H9 (cell line): ENCODE measurements around the gene SLC12A6. TPM values are rescaled to one million over a fixed set of nuclear protein-coding genes. Genes with fewer than 3 reads are reported as not detected.
A peak's percentile ranks its signal among the peaks of the same experiment; 100 is the strongest.

Source experiments
- DNase-seq: peaks from one replicate; pipeline ENCODE4 v3.0.0-alpha.2; 2017
- H2AFZ ChIP-seq: one replicate; pipeline ENCODE4 v1.6.1; 2013; ENCODE audit warnings: mild to moderate bottlenecking, low read length, control low read depth, moderate library complexity
- H2AK5ac ChIP-seq: 2 replicates; pipeline ENCODE4 v1.6.1; 2013; ENCODE audit warnings: low read length, control low read depth, mixed read lengths; ENCODE audit not compliant: insufficient read length
- H2BK120ac ChIP-seq: one replicate; pipeline ENCODE4 v1.6.1; 2013; ENCODE audit warnings: low read depth, mild to moderate bottlenecking, low read length, control low read depth, inconsistent platforms; ENCODE audit not compliant: poor library complexity, severe bottlenecking
- H2BK12ac ChIP-seq: 2 replicates; pipeline ENCODE4 v1.6.1; 2013; ENCODE audit warnings: low read length, control low read depth, mixed read lengths, low read depth; ENCODE audit not compliant: insufficient read length
- H2BK15ac ChIP-seq: 2 replicates; pipeline ENCODE4 v1.6.1; 2013; ENCODE audit warnings: low read depth, low read length, control low read depth
- H2BK20ac ChIP-seq: one replicate; pipeline ENCODE4 v1.6.1; 2013; ENCODE audit warnings: low read depth, mild to moderate bottlenecking, low read length, control low read depth, inconsistent platforms; ENCODE audit not compliant: poor library complexity, severe bottlenecking
- H2BK5ac ChIP-seq: 2 replicates; pipeline ENCODE4 v1.6.1; 2013; ENCODE audit warnings: low read length, control low read depth, mixed read lengths; ENCODE audit not compliant: insufficient read length
- H3K14ac ChIP-seq: 2 replicates; pipeline ENCODE4 v1.6.1; 2013; ENCODE audit warnings: low read length, control low read depth; ENCODE audit not compliant: insufficient read depth
- H3K18ac ChIP-seq: 2 replicates; pipeline ENCODE4 v1.6.1; 2013; ENCODE audit warnings: low read depth, mild to moderate bottlenecking, mixed read lengths, low read length, control low read depth; ENCODE audit not compliant: insufficient read length
- H3K23ac ChIP-seq: 2 replicates; pipeline ENCODE4 v1.6.1; 2013; ENCODE audit warnings: low read length, control low read depth, mixed read lengths, low read depth; ENCODE audit not compliant: insufficient read length
- H3K23me2 ChIP-seq: 2 replicates; pipeline ENCODE4 v1.6.1; 2013; ENCODE audit warnings: low read depth, mild to moderate bottlenecking, mixed read lengths, low read length, control low read depth; ENCODE audit not compliant: insufficient read length, poor library complexity, severe bottlenecking
- H3K27ac ChIP-seq: 2 replicates; pipeline ENCODE4 v1.5.1; 2013; ENCODE audit warnings: low read length, control low read depth, mixed read lengths, low read depth; ENCODE audit not compliant: insufficient read length
- H3K27me3 ChIP-seq: 2 replicates; pipeline ENCODE4 v1.6.1; 2013; ENCODE audit warnings: low read length, control low read depth, inconsistent platforms; ENCODE audit not compliant: insufficient read depth
- H3K4ac ChIP-seq: 2 replicates; pipeline ENCODE4 v1.6.1; 2013; ENCODE audit warnings: low read depth, mild to moderate bottlenecking, control low read depth, inconsistent platforms, low read length, moderate library complexity
- H3K4me1 ChIP-seq: 2 replicates; pipeline ENCODE4 v1.6.1; 2013; ENCODE audit warnings: low read length, control low read depth, inconsistent platforms; ENCODE audit not compliant: insufficient read depth
- H3K4me2 ChIP-seq: 2 replicates; pipeline ENCODE4 v1.6.1; 2013; ENCODE audit warnings: low read length, control low read depth, mixed read lengths; ENCODE audit not compliant: insufficient read length, insufficient read depth
- H3K56ac ChIP-seq: 2 replicates; pipeline ENCODE4 v1.6.1; 2013; ENCODE audit warnings: low read depth, mild to moderate bottlenecking, mixed read lengths, low read length, control low read depth; ENCODE audit not compliant: insufficient read length
- H3K79me1 ChIP-seq: 2 replicates; pipeline ENCODE4 v1.6.1; 2013; ENCODE audit warnings: low read depth, mild to moderate bottlenecking, moderate library complexity, low read length, control low read depth, inconsistent platforms; ENCODE audit not compliant: insufficient read depth, poor library complexity, severe bottlenecking
- H3K79me2 ChIP-seq: 2 replicates; pipeline ENCODE4 v1.6.1; 2013; ENCODE audit warnings: low read length, control low read depth, inconsistent platforms; ENCODE audit not compliant: insufficient read depth
- H3K9ac ChIP-seq: 2 replicates; pipeline ENCODE4 v1.6.1; 2013; ENCODE audit warnings: low read length, control low read depth, mixed read lengths; ENCODE audit not compliant: insufficient read length; ENCODE audit errors: extremely low read depth
- H3K9me3 ChIP-seq: one replicate; pipeline ENCODE4 v1.6.1; 2013; ENCODE audit warnings: low read depth, low read length, inconsistent platforms; ENCODE audit not compliant: control insufficient read depth
- H3T11ph ChIP-seq: one replicate; pipeline ENCODE4 v1.6.1; 2013; ENCODE audit warnings: mild to moderate bottlenecking, low read length, control low read depth, inconsistent platforms
- H4K20me1 ChIP-seq: one replicate; pipeline ENCODE4 v1.6.1; 2013; ENCODE audit not compliant: control insufficient read depth, insufficient read length, insufficient read depth
- H4K5ac ChIP-seq: 2 replicates; pipeline ENCODE4 v1.6.1; 2013; ENCODE audit warnings: low read depth, mild to moderate bottlenecking, mixed read lengths, low read length, control low read depth; ENCODE audit not compliant: insufficient read length
- H4K8ac ChIP-seq: replicated peaks from 2 replicates; pipeline ENCODE4 v1.6.1; 2013; ENCODE audit warnings: low read length, control low read depth, mixed read lengths, low read depth; ENCODE audit not compliant: insufficient read length
- H4K91ac ChIP-seq: 2 replicates; pipeline ENCODE4 v1.6.1; 2013; ENCODE audit warnings: low read depth, mild to moderate bottlenecking, moderate library complexity, mixed read lengths, low read length, control low read depth; ENCODE audit not compliant: insufficient read length
- H3K27ac Mint-ChIP-seq, 3 experiments: 2 replicates in 2 of 3; 3 replicates in 1 of 3; pipeline ENCODE4 v1.8.0; 2020 to 2021; ENCODE audit warnings: mixed read lengths in 3 of 3, mild to moderate bottlenecking in 1 of 3, moderate library complexity in 1 of 3
- H3K27me3 Mint-ChIP-seq: 2 replicates; pipeline ENCODE4 v1.8.0; 2021; ENCODE audit warnings: low read depth, mild to moderate bottlenecking, moderate library complexity, mixed read lengths
- H3K36me3 Mint-ChIP-seq, 3 experiments: 2 replicates in 2 of 3; 3 replicates in 1 of 3; pipeline ENCODE4 v1.8.0; 2020 to 2021; ENCODE audit warnings: low read depth in 3 of 3, mixed read lengths in 3 of 3; ENCODE audit not compliant: insufficient read depth in 1 of 3
- H3K4me1 Mint-ChIP-seq, 2 experiments: 2 replicates each; pipeline ENCODE4 v1.8.0; 2020; ENCODE audit warnings: mixed read lengths in 2 of 2
- H3K4me3 Mint-ChIP-seq, 2 experiments: 2 replicates in 1 of 2; 3 replicates in 1 of 2; pipeline ENCODE4 v1.8.0; 2020 to 2021; ENCODE audit warnings: mild to moderate bottlenecking in 2 of 2, mixed read lengths in 2 of 2, moderate library complexity in 1 of 2
- H3K9me3 Mint-ChIP-seq, 2 experiments: 2 replicates in 1 of 2; 3 replicates in 1 of 2; pipeline ENCODE4 v1.8.0; 2020; ENCODE audit warnings: mild to moderate bottlenecking in 2 of 2, mixed read lengths in 2 of 2, moderate library complexity in 1 of 2
- CTCF ChIP-seq: fragments of 200-600 bp; sonication (generic); conservative IDR thresholded peaks from 3 replicates; pipeline ENCODE4 v1.8.0; 2021; ENCODE audit warnings: antibody characterized with exemption, mild to moderate bottlenecking
- WGBS: extraction: QIAGEN DNeasy Blood & Tissue Kit; methylation state at CpG from one replicate; pipeline ENCODE4 v1.1.7; 2013; ENCODE audit warnings: missing lambda C conversion rate, low lambda C conversion rate, mixed read lengths; ENCODE audit not compliant: insufficient read length; ENCODE audit errors: extremely low coverage; 5-methylcytosine and 5-hydroxymethylcytosine counted together
- total RNA-seq: library from RNA; stranded (reverse); gene quantifications from 2 replicates; pipeline ENCODE4 v1.2.1, GENCODE V29; 2021

The SLC12A6 gene
- total RNA-seq, 1 experiment from 2014 or later = 11.1 TPM

- Histone ChIP-seq H3K18ac (peak overlapping the region; percentile 78), H3K9ac (peak overlapping the region; percentile 8), H4K8ac (no peak overlapping the region), H2BK20ac (no peak overlapping the region), H3K27ac (peak overlapping the region; percentile 63), H3K4me1 (peaks cover 17% of the 10 kb centered on the region; the same call in 1 of the 2 replicates), H3K27me3 (no peaks in the 10 kb centered on the region), H3K79me2 (no peaks in the 10 kb centered on the region), H3K14ac (no peak overlapping the region; the same call in 1 of the 2 replicates), H3K4me2 (peak overlapping the region; percentile 51), H3K56ac (no peak overlapping the region), H3K9me3 (no peaks in the 10 kb centered on the region), H3K23me2 (peaks cover 2% of the 10 kb centered on the region), H3K23ac (no peak overlapping the region), H2BK15ac (no peak overlapping the region), H3K4ac (no peak overlapping the region), H3T11ph (no peak overlapping the region), H2AFZ (no peak overlapping the region), H3K79me1 (no peaks in the 10 kb centered on the region), H2AK5ac (no peak overlapping the region), H2BK5ac (no peak overlapping the region), H4K5ac (no peak overlapping the region), H4K20me1 (no peaks in the 10 kb centered on the region), H2BK12ac (no peak overlapping the region), H2BK120ac (no peak overlapping the region), H4K91ac (no peak overlapping the region)
- Mint-ChIP-seq H3K9me3 (no peaks in the 10 kb centered on the region), H3K27ac (peak overlapping the region; percentile 96 to 99 (median 98)), H3K27me3 (no peaks in the 10 kb centered on the region; the same call in 1 of the 2 replicates), H3K4me1 (peaks cover 34 to 43% of the 10 kb centered on the region in 2 experiments), H3K36me3 (no peaks in the 10 kb centered on the region; a peak in 1 of 7 replicates), H3K4me3 (peak overlapping the region; percentile 39 to 74)
- no peak for TF ChIP-seq CTCF
- WGBS = no CpG with 5 or more reads among the region's 3 CpGs
- DNase-seq = peak; percentile 68
Observed at GRCh38 chr15:34214135-34214534, 123.4 kb downstream of the SLC12A6 start.
